Activated naive CD4-positive, alpha-beta T cell treated with anti-CD3 and anti-CD28 coated beads for 36 hours (primary cell): ENCODE measurements around the gene BCL10. TPM values are rescaled to one million over a fixed set of nuclear protein-coding genes. Genes with fewer than 3 reads are reported as not detected.

Experiments used
- CTCF ChIA-PET: fragments of 350-600 bp; sonication (Branson Sonifier 250); formaldehyde crosslinking; loops from one replicate; lab custom pipeline; 2021; ENCODE audit warnings: antibody characterized with exemption; lab: Charles Lee
- DNase-seq: peaks from one replicate; pipeline ENCODE4 v3.0.0-alpha.2; 2020
- H3K27ac Mint-ChIP-seq: one replicate; pipeline ENCODE4 v1.8.0; 2021; ENCODE audit warnings: mild to moderate bottlenecking, mixed read lengths
- H3K27me3 Mint-ChIP-seq: one replicate; pipeline ENCODE4 v1.8.0; 2021; ENCODE audit warnings: low read depth, mixed read lengths
- H3K36me3 Mint-ChIP-seq: one replicate; pipeline ENCODE4 v1.8.0; 2021; ENCODE audit warnings: low read depth, mixed read lengths
- H3K4me1 Mint-ChIP-seq: one replicate; pipeline ENCODE4 v1.8.0; 2021; ENCODE audit warnings: low read depth, mixed read lengths
- H3K4me3 Mint-ChIP-seq: one replicate; pipeline ENCODE4 v1.8.0; 2021; ENCODE audit warnings: mild to moderate bottlenecking, moderate library complexity, mixed read lengths
- H3K9me3 Mint-ChIP-seq: one replicate; pipeline ENCODE4 v1.8.0; 2021; ENCODE audit warnings: mixed read lengths
- intact Hi-C: fragments of 100-400 bp; cut with micrococcal nuclease; formaldehyde crosslinking; loops from one replicate; pipeline ENCODE4 v1.15.1; 2023
- total RNA-seq, 2 experiments: library from RNA; stranded (reverse); gene quantifications; one replicate each; pipeline ENCODE4 v1.2.3, GENCODE V29; 2021

Gene BCL10
- total RNA-seq, 2 experiments from 2014 or later: 13.8 to 17.7 TPM

DNA sequence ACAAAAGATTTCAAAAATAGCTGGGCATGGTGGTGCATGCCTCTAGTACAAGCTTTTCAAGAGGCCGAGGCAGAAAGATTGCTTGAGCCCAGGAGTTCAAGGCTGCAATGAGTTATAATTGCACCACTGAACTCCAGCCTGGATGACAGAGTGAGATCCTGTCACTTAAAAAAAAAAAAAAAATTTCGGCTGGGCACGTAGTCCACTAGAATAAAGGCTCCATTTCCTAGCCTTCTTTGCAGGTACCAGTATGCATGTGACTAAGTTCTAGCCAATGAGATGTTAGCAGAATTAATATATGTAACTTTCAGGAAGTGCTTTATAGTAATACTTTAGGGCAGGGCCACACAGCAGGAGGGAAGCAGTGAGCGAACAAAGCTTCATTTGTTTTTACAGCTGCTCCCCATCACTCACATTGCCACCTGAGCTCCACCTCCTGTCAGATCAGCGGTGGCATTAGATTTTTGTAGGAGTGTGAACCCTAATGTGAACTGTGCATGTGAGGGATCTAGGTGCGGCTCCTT is 46.8 kb downstream of the BCL10 start:
- H3K9me3 Mint-ChIP-seq: no peaks in the 10 kb centered on the region
- H3K4me1 Mint-ChIP-seq: no peaks in the 10 kb centered on the region
- H3K4me3 Mint-ChIP-seq: no peak overlapping the region
- no peak for DNase-seq
- no peaks in the 10 kb centered on the region for H3K36me3 Mint-ChIP-seq
- peaks cover 2% of the 10 kb centered on the region for H3K27me3 Mint-ChIP-seq
- intact Hi-C loops: no loop called here
- CTCF ChIA-PET: interaction anchor here (0.6 to 3.6 kb wide), 4 partner anchors 10 to 293 kb away, joined by 3 to 17 read pairs (median 6); no protein-coding TSS in a partner anchor
- H3K27ac Mint-ChIP-seq: no peak overlapping the region

- Mint-ChIP-seq H3K27me3 (peaks cover 2% of the 10 kb centered on the region), H3K4me1 (no peaks in the 10 kb centered on the region), H3K9me3 (no peaks in the 10 kb centered on the region), H3K4me3 (no peak overlapping the region), H3K27ac (no peak overlapping the region), H3K36me3 (no peaks in the 10 kb centered on the region)
- CTCF ChIA-PET: interaction anchor here (3.6 kb wide), 1 partner anchor 284 kb away, joined by 17 read pairs; no protein-coding TSS in a partner anchor
- intact Hi-C loops: no loop called here
- no peak for DNase-seq
Observed at GRCh38 chr1:85228972-85229371, 47.5 kb downstream of the BCL10 start.

DNA sequence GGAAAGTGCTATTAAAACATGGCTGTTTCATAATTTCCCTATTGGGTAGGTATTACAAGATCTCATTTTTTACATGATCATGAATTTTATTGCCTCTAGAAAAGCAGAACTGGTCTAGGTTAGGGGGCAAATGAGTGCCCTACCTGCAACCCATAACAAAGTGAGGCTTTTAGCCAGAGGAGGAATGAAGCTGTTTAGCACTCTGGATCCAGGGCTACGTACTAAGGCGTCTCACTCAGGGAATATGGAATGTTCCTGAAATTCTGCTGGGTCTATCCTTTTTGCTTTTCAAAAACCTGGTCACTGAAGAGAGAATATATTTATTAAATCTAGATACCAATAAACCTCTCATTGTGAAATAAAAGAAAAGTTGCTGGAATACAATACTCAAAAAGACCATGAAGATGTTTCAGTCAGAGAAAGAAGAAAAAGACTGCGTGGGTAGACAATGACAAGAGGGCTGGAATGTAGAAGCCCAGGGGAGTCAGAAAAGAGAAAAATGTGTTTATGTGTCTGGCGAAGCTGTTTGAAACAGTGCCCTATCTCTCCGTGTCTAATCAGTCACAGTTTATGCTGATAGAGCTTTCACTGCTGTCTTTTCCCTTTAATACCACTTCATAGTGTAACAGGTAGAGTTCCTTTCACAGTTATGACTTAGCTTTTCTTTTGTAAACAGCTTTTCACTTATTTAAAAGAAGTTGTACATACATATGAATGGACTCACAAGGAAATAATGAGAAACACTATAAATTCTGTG is 50.6 kb downstream of the BCL10 start:
- CTCF ChIA-PET: interaction anchor here (1.7 kb wide), 1 partner anchor 281 kb away, joined by 5 read pairs; no protein-coding TSS in a partner anchor
- H3K27me3 Mint-ChIP-seq: peaks cover 2% of the 10 kb centered on the region

GRCh38 chr1:85224734-85225623 is 51.5 kb downstream of the BCL10 start:
- no peak for DNase-seq
- Mint-ChIP-seq H3K4me1 (no peaks in the 10 kb centered on the region), H3K9me3 (no peaks in the 10 kb centered on the region), H3K27ac (no peak overlapping the region), H3K4me3 (no peak overlapping the region), H3K27me3 (peaks cover 2% of the 10 kb centered on the region), H3K36me3 (no peaks in the 10 kb centered on the region)
- intact Hi-C loops: no loop called here
- CTCF ChIA-PET: interaction anchor here (0.6 to 1.7 kb wide), 4 partner anchors 24 to 280 kb away, joined by 3 to 5 read pairs (median 4); partner anchors contain the start of gene C1orf52

More for the DNA sequence above, 50.6 kb downstream of the BCL10 start:
- Mint-ChIP-seq H3K4me3 (no peak overlapping the region), H3K9me3 (no peaks in the 10 kb centered on the region), H3K27ac (no peak overlapping the region), H3K4me1 (no peaks in the 10 kb centered on the region), H3K36me3 (no peaks in the 10 kb centered on the region)
- DNase-seq: no peak
- intact Hi-C loops: no loop called here

GRCh38 chr1:85224295-85224694 is 52.1 kb downstream of the BCL10 start:
- CTCF ChIA-PET: interaction anchor here (0.6 to 1.7 kb wide), 4 partner anchors 25 to 279 kb away, joined by 3 to 5 read pairs (median 4); partner anchors contain the start of gene C1orf52
- intact Hi-C loops: no loop called here
- Mint-ChIP-seq H3K36me3 (no peaks in the 10 kb centered on the region), H3K27ac (no peak overlapping the region), H3K27me3 (peaks cover under 1% of the 10 kb centered on the region), H3K9me3 (no peaks in the 10 kb centered on the region), H3K4me3 (no peak overlapping the region), H3K4me1 (no peaks in the 10 kb centered on the region)
- no peak for DNase-seq

- Mint-ChIP-seq H3K27me3 (peaks cover 2% of the 10 kb centered on the region), H3K4me3 (no peak overlapping the region), H3K27ac (no peak overlapping the region), H3K4me1 (no peaks in the 10 kb centered on the region), H3K9me3 (no peaks in the 10 kb centered on the region), H3K36me3 (no peaks in the 10 kb centered on the region)
- CTCF ChIA-PET: no interaction called here
- no peak for DNase-seq
- intact Hi-C loops: no loop called here
Observed at GRCh38 chr1:85223334-85223733, 53.1 kb downstream of the BCL10 start.

DNA sequence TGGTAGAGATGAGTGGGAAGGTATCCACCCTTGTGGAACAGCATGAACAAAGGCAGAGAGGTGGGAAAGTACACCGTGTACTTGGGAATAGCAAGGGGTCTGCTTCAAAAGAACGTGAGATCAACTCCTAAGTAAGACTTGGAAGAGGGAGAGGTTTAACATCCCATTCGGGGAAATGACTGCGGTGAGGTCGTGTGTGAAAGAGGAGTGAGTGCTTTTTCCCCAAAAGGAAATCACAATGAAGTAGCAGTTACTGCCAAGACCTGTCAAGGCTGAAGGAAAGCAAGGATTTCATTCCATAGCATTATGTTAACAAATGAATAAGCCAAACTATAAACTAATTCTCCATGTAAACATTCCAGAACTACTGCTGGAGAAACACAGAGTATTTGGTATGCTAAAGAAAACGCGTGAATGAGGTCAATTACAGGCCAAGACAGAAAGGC is 55.7 kb downstream of the BCL10 start:
- H3K9me3 Mint-ChIP-seq: no peaks in the 10 kb centered on the region
- H3K27ac Mint-ChIP-seq: no peak overlapping the region
- H3K4me3 Mint-ChIP-seq: no peak overlapping the region
- no peaks in the 10 kb centered on the region for H3K4me1 Mint-ChIP-seq
- H3K27me3 Mint-ChIP-seq: peaks cover 12% of the 10 kb centered on the region
- no peaks in the 10 kb centered on the region for H3K36me3 Mint-ChIP-seq
- DNase-seq: no peak
- intact Hi-C loops: no loop called here
- CTCF ChIA-PET: no interaction called here

GRCh38 chr1:85219853-85220610 is 56.4 kb downstream of the BCL10 start:
- Mint-ChIP-seq H3K27me3 (peaks cover 16% of the 10 kb centered on the region), H3K27ac (no peak overlapping the region), H3K9me3 (no peaks in the 10 kb centered on the region), H3K4me1 (no peaks in the 10 kb centered on the region), H3K4me3 (no peak overlapping the region), H3K36me3 (no peaks in the 10 kb centered on the region)
- CTCF ChIA-PET: no interaction called here
- intact Hi-C loops: no loop called here
- DNase-seq: no peak

DNA sequence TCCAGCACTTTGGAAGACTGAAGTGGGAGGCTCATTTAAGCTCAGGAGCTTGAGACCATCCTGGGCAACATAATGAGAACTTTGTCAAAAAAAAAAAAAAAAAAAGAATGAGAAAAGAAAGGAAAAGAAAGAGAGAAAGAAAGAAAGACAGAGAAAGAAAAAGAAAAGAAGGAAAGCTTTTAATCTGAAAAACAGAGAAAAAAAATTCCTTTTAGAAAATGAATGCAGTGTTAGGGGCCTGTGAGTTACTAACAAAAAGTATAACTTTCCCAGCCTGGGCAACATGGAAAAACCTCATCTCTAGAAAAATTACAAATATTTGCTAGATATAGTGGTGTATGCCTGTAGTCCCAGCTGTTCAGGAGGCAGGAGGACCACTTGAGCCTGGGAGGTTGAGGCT is 59.7 kb downstream of the BCL10 start:
- CTCF ChIA-PET: interaction anchor here (1.2 kb wide), 1 partner anchor 107 kb away, joined by 3 read pairs; no protein-coding TSS in a partner anchor
- intact Hi-C loops: no loop called here
- DNase-seq: no peak
- no peaks in the 10 kb centered on the region for H3K9me3 Mint-ChIP-seq
- H3K27me3 Mint-ChIP-seq: peaks cover 19% of the 10 kb centered on the region
- no peaks in the 10 kb centered on the region for H3K36me3 Mint-ChIP-seq
- H3K4me3 Mint-ChIP-seq: no peak overlapping the region
- H3K27ac Mint-ChIP-seq: no peak overlapping the region
- no peaks in the 10 kb centered on the region for H3K4me1 Mint-ChIP-seq
